GM04504 (cell line): ENCODE data around the gene CAMKMT.
A peak's percentile ranks its signal among the peaks of the same experiment; 100 is the strongest.
"Not testable (repeated sequence)": the region's sequence is repeated elsewhere in the genome, so short reads cannot be mapped to it uniquely, and the experiment has no call there.

Experiments used
- DNase-seq: peaks from one replicate; pipeline ENCODE4 v3.0.0-alpha.2; 2012; ENCODE audit warnings: low read depth

CAMKMT gene

GRCh38 chr2:44505664-44506063, 143.9 kb downstream of the CAMKMT start:
- not testable (repeated sequence) for DNase-seq

DNA sequence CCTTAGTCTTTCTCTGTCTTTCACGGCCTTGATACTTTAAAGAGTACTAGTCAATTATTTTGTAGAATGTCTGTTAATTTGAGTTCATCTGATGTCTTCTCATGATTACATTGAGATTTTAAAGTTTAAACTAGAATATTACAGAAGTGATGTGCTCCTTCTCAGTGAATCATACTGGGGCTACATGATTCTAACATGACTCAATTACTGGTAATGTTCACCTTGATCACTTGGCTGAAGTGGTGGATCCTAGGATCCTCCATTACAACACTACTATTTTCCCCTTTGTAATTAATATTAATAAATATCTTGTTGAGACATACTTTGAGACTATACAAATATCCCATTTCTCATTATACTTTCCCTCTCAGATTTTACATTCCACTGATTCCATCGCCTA, 148.5 kb downstream of the CAMKMT start:
- DNase-seq = no peak

DNA sequence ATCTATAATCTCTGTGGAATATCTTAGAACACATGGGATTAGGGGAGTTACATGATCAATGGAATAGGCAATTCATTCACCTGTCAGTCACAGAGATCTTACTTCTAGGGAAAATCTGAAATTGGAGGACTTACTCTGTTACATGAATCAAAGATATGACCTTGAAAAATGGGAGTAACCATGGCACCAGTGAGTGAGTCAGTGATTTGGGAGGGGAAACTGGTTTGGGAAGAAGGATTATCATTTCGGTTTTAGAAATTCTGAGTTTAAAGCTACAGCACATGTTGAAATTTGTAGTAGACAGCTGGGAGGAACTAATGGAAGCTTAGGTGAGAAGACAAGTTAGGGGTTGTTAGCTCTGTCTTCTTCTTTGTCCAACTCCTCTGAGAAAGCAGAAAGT, 153.7 kb downstream of the CAMKMT start:
- DNase-seq = no peak

GRCh38 chr2:44519026-44519425, 157.3 kb downstream of the CAMKMT start:
- DNase-seq = no peak

DNA sequence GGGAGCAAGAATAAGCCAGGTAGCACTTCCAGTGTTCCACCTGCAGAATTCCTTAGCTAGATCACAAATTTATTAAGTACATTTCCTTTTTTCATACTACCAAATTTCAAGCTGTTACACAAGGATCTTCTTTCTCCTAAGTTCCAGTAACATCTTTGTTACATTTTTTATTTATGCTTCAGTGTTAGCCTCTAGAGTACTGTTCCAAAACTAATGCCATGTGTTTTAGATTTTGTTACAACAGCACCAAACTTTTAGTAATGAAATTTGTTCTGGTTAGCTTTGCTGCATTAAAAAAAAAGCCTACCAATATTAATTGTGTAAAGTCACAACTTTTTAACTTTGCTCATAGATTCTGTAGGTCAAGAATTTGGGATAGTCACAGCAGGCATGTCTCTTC, 161.1 kb downstream of the CAMKMT start:
- no peak for DNase-seq

- no peak for DNase-seq
Measured at GRCh38 chr2:44524347-44524926, 162.7 kb downstream of the CAMKMT start.

GRCh38 chr2:44526352-44526751, 164.6 kb downstream of the CAMKMT start:
- no peak for DNase-seq

DNA sequence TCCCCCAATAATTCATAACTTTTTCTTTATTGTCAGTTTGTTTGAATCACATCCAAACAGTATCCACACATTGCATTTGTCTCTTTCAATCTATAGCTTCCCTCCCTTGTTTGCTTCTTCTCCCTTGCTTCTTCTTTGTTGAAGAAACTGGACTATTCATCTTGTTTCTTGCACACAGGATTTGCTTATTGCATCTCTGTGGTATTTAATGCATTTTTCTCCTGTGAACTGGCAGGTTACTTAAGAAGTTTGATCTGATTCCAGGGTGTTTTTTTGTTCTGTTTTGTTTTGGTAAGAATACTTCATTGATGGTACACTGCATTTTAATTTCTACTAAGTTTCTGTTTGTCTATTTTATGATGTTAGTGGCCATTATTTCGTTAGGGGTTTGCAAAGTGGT, 166.8 kb downstream of the CAMKMT start:
- DNase-seq = peak; percentile 53

DNA sequence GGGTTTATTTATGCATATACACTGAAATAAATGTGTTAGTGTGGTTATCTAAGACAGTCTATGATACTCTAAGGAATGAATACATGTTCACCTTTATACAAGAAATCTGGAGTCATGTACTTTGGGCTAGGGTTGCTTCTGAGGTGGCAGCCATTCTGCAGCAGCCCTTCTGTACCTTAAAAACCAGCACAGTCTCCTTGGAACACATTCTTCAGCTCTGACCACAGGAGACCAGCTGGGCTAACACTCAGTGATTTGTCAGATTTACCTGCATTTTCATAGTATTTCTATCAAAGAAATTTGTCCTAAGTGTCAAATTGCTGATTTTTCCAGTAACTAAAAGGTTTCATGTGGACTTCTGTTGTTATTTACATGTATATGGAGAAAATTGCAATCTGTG, 167.7 kb downstream of the CAMKMT start:
- DNase-seq = no peak

- DNase-seq = no peak
Measured at GRCh38 chr2:44531289-44531688, 169.5 kb downstream of the CAMKMT start.

- no peak for DNase-seq
Measured at GRCh38 chr2:44532031-44532430, 170.3 kb downstream of the CAMKMT start.

GRCh38 chr2:44533508-44533907, 171.8 kb downstream of the CAMKMT start:
- DNase-seq = no peak

DNA sequence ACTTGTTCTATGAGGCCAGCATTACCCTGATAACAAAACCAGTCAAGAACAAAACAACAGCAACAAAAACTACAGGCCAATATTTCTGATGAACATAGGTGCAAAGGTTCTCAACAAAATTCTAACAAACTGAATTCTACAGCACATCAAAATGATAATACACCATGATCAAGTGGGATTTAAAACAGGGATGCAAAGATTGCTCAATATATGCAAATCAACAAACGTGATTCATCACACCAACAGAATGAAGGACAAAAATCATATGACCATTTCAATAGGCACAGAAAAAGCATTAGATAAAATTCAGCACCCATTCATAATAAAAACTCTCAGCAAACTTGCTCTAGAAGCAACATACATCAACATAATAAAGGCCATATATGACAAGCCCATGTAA, 173.6 kb downstream of the CAMKMT start:
- no peak for DNase-seq

GRCh38 chr2:44537264-44537663, 175.5 kb downstream of the CAMKMT start:
- DNase-seq = no peak

DNA sequence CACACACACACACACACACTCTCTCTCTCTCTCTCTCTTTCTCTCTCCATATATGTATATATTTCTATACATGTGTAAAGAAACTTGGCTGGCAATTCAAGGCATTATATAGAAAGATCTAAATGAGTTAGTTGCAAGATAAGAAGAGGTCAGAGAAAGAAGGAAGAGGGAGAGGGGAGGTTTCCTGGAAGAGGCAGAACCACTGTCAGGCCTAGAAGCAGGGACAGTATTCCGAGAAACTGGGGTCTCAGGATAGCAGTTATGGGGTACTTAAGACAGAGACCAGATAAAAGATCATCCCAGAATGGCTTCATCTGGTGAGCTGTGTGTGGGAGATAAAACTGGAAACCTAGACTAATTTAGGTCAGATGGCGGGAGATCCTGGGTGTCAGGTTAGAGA, 180.8 kb downstream of the CAMKMT start:
- no peak for DNase-seq

- DNase-seq = no peak
Measured at GRCh38 chr2:44543773-44544725, 182.3 kb downstream of the CAMKMT start.

DNA sequence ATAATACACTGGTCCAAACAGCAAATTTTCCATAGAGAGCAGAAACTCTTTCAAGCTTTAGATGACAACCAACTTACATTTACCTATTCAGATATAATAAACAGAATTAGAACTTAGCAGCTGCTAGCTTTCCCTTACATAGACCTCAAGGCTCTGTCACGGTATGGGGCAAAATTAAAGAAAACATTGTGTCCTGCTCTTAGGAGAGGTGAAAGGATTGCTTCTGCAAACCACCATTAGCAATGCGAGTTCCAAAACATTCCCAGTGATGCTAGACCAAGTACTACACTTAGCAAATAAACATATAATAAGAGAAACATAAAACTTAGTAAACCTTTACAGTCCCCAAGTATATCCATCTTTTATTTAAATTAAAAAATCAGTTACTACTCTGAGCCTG, 183.3 kb downstream of the CAMKMT start:
- DNase-seq = no peak

- DNase-seq = no peak
Measured at GRCh38 chr2:44546459-44547127, 184.8 kb downstream of the CAMKMT start.

- no peak for DNase-seq
Measured at GRCh38 chr2:44547718-44548117, 186.0 kb downstream of the CAMKMT start.

DNA sequence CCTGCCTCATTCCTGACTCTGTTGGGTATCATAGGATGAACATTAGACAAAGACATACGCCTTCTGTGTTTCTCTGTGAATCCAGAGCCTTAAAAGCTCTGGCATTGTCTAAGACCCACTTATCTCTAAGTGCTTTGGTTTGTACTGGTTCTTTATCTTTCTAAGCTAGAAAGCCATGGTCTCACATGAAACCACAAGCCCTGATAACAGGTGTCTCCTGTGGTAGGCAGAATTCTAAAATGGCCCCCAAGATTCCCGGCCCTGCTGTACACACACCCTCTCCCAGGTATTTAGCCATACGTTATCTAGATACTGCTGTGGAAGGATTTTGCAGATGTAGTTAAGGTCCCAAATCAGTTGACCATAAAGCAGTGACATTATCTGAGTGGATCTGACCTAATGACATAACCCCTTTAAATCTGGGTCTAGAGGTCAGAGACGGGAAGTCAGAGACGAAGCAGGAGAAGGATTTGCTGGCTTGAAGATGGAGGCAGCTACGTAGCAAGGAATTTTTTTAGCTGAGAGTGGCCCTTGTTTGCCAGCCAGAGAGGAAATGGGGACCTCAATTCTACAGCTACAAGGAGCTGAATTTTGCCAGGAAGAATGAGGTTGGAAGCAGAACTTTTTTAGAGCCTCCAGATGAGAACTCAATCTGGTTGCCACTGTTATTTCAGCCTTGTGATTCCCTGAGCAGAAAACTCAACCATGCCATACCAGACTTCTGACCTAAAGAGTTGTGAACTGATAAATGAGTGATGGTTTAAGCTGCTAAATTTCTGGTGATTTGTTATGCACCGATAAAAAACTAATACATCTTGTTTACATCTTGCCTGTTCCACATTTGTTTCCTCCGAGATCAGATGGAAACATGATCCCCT, 186.7 kb downstream of the CAMKMT start:
- no peak for DNase-seq

GRCh38 chr2:44549099-44549471, 187.3 kb downstream of the CAMKMT start:
- DNase-seq = peak; percentile 84

DNA sequence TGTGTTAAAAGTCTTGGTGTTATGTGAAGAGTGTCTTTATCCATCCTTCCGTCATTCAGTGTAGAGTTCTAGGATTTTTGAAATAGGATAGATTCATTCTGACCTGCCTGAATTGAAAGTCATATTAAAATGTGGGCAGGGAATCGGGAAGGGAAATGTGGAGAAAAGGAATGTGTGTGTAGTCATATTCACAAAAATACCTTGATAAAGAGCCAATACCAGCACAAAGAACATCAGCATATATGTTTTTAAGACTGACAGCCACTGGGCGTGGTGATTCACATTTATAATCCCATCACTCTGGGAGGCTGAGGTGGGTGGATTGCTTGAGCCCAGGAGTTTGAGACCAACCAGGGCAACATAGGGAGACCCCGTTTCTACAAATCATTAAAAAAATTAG, 188.1 kb downstream of the CAMKMT start:
- no peak for DNase-seq
